SK-N-SH treated with all-trans-retinoic acid at 6 μM for 48 hours (cell line): ENCODE data around the gene SCARF2.

Experiments
- ARNTL ChIP-seq: fragments of 450-650 bp; formaldehyde crosslinking; IDR thresholded peaks from 2 replicates; pipeline ENCODE4 v1.5.0; 2020; ENCODE audit warnings: low read depth, mild to moderate bottlenecking, moderate library complexity, borderline replicate concordance
- OSR1 ChIP-seq: fragments of 250-450 bp; sonication (Bioruptor Pico); IDR thresholded peaks from 2 replicates; pipeline ENCODE4 v1.8.0; 2022; ENCODE audit warnings: moderate library complexity, mild to moderate bottlenecking, inconsistent platforms
- RARB ChIP-seq: fragments of 250-450 bp; sonication (Bioruptor Pico); IDR thresholded peaks from 2 replicates; pipeline ENCODE4 v1.8.0; 2021; ENCODE audit warnings: mild to moderate bottlenecking, moderate library complexity
- SNAI2 ChIP-seq: fragments of 250-450 bp; sonication (Bioruptor Pico); IDR thresholded peaks from 2 replicates; pipeline ENCODE4 v1.5.0; 2020; ENCODE audit warnings: mild to moderate bottlenecking, moderate library complexity
- TOX ChIP-seq: fragments of 250-450 bp; sonication (Bioruptor Pico); IDR thresholded peaks from 2 replicates; pipeline ENCODE4 v1.8.0; 2021; ENCODE audit warnings: mild to moderate bottlenecking, moderate library complexity, borderline replicate concordance
- ZC3H10 ChIP-seq: fragments of 250-450 bp; sonication (Bioruptor Pico); IDR thresholded peaks from 2 replicates; pipeline ENCODE4 v1.5.1; 2021; ENCODE audit warnings: mild to moderate bottlenecking, moderate library complexity
- ZFP3 ChIP-seq: fragments of 250-450 bp; sonication (Bioruptor Pico); IDR thresholded peaks from 2 replicates; pipeline ENCODE4 v1.5.0; 2020; ENCODE audit warnings: mild to moderate bottlenecking, moderate library complexity
- ZFP30 ChIP-seq: fragments of 450-650 bp; formaldehyde crosslinking; IDR thresholded peaks from 2 replicates; pipeline ENCODE4 v1.5.0; 2022; ENCODE audit warnings: mild to moderate bottlenecking, moderate library complexity
- ZNF565 ChIP-seq: fragments of 450-650 bp; formaldehyde crosslinking; conservative IDR thresholded peaks from 2 replicates; pipeline ENCODE4 v1.5.0; 2020; ENCODE audit warnings: low read depth, mild to moderate bottlenecking, moderate library complexity
- ZNF70 ChIP-seq: fragments of 450-650 bp; formaldehyde crosslinking; IDR thresholded peaks from 2 replicates; pipeline ENCODE4 v1.5.0; 2020; ENCODE audit warnings: mild to moderate bottlenecking, moderate library complexity
- TF ChIP-seq, protein P1 (sequence below): fragments of 250-450 bp; sonication (Bioruptor Pico); IDR thresholded peaks from 2 replicates; pipeline ENCODE4 v1.8.0; 2020; ENCODE audit warnings: mild to moderate bottlenecking, moderate library complexity, borderline replicate concordance

DNA sequence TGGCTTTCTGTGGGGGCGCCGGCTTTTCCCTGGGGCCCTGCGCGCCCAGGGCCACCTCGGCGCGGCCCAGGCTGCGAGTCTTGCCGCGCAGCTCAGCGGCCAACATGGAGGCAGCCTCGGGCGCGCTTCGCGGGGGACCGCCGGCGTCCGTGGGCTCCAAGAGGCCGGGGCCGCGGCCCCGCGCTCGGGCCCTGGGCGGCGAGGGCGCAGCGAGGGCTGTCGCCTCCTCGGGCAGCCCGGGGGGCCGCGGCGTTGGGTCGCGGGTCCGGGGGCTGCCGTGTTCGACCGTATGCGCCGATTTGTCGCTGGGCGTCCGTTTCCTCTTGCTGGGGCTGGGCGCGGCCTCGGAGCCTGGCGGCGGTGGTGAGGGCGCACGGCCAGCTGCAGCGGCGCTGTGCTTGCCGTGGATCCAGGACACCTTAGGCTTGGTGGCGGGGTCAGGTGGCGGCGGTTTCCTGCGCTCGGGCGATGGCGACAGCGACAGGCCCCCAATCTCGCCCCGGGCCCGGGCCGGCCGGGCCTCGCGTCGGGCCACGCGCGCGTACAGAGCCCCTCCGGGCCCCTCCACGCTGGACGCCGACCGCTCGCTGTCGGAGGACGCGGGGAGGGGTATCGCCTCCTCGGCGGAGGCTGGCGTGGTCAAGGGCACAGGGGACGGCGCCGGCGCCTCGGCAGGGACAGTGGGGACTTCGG, 11.9 kb downstream of the SCARF2 start:
- no peak for TF ChIP-seq ZFP30 (CRISPR knock-in tag)
- TF ChIP-seq OSR1 (CRISPR knock-in tag), result no peak
- TF ChIP-seq ZNF70, result no peak
- no peak for TF ChIP-seq TOX (CRISPR knock-in tag)
- TF ChIP-seq ZFP3, result no peak
- no peak for TF ChIP-seq ZNF565 (CRISPR knock-in tag)
- TF ChIP-seq ARNTL (CRISPR knock-in tag), result no peak
- TF ChIP-seq, protein P1, sequence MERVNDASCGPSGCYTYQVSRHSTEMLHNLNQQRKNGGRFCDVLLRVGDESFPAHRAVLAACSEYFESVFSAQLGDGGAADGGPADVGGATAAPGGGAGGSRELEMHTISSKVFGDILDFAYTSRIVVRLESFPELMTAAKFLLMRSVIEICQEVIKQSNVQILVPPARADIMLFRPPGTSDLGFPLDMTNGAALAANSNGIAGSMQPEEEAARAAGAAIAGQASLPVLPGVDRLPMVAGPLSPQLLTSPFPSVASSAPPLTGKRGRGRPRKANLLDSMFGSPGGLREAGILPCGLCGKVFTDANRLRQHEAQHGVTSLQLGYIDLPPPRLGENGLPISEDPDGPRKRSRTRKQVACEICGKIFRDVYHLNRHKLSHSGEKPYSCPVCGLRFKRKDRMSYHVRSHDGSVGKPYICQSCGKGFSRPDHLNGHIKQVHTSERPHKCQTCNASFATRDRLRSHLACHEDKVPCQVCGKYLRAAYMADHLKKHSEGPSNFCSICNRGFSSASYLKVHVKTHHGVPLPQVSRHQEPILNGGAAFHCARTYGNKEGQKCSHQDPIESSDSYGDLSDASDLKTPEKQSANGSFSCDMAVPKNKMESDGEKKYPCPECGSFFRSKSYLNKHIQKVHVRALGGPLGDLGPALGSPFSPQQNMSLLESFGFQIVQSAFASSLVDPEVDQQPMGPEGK (CRISPR knock-in tag), result no peak
- TF ChIP-seq RARB (CRISPR knock-in tag), result no peak
- TF ChIP-seq ZC3H10 (CRISPR knock-in tag), result no peak
- no peak for TF ChIP-seq SNAI2 (CRISPR knock-in tag)
